KMS-11 (cell line): Measurements from ENCODE around the gene FCRLB.
A peak's percentile ranks its signal among the peaks of the same experiment; 100 is the strongest.

Source experiments
- H2AFZ ChIP-seq: fragments of 200-600 bp; sonication (generic); 2 replicates; pipeline ENCODE4 v1.6.1; 2016; ENCODE audit warnings: antibody characterized with exemption, mixed run types, low read depth
- H3K27ac ChIP-seq: fragments of 200-600 bp; sonication (generic); 2 replicates; pipeline ENCODE4 v1.6.1; 2016; ENCODE audit warnings: mild to moderate bottlenecking, mixed run types
- H3K27me3 ChIP-seq: fragments of 200-600 bp; sonication (generic); 2 replicates; pipeline ENCODE4 v1.6.1; 2017; ENCODE audit warnings: mild to moderate bottlenecking, low read depth, mixed run types, moderate library complexity; ENCODE audit not compliant: insufficient read depth
- H3K36me3 ChIP-seq: fragments of 200-600 bp; sonication (generic); 2 replicates; pipeline ENCODE4 v1.6.1; 2017; ENCODE audit warnings: mild to moderate bottlenecking, mixed run types; ENCODE audit not compliant: insufficient read depth
- H3K4me1 ChIP-seq: fragments of 200-600 bp; sonication (generic); 2 replicates; pipeline ENCODE4 v1.6.1; 2016; ENCODE audit warnings: mild to moderate bottlenecking, low read depth, mixed run types; ENCODE audit not compliant: poor library complexity, severe bottlenecking
- H3K4me2 ChIP-seq: fragments of 200-600 bp; sonication (generic); 2 replicates; pipeline ENCODE4 v1.7.0; 2016; ENCODE audit warnings: mild to moderate bottlenecking, mixed run types
- H3K4me3 ChIP-seq: fragments of 200-600 bp; sonication (generic); IDR thresholded peaks from 2 replicates; pipeline ENCODE4 v1.6.1; 2017; ENCODE audit warnings: low read depth, low read length, mixed read lengths; ENCODE audit not compliant: insufficient read depth
- H3K79me2 ChIP-seq: fragments of 200-600 bp; sonication (generic); 2 replicates; pipeline ENCODE4 v1.6.1; 2016; ENCODE audit warnings: low read depth, mixed run types; ENCODE audit not compliant: insufficient read depth
- H3K9ac ChIP-seq: fragments of 200-600 bp; sonication (generic); 2 replicates; pipeline ENCODE4 v1.6.1; 2016; ENCODE audit warnings: mild to moderate bottlenecking, mixed run types
- H4K20me1 ChIP-seq: fragments of 200-600 bp; sonication (generic); 2 replicates; pipeline ENCODE4 v1.6.1; 2016; ENCODE audit warnings: mild to moderate bottlenecking, mixed run types; ENCODE audit not compliant: insufficient read depth
- TF ChIP-seq, protein P1 (sequence below): fragments of 200-600 bp; sonication (generic); conservative IDR thresholded peaks from 2 replicates; pipeline ENCODE4 v1.6.1; 2017; ENCODE audit warnings: low read depth, mild to moderate bottlenecking, antibody characterized with exemption, low read length, moderate library complexity, mixed read lengths

Gene FCRLB

DNA sequence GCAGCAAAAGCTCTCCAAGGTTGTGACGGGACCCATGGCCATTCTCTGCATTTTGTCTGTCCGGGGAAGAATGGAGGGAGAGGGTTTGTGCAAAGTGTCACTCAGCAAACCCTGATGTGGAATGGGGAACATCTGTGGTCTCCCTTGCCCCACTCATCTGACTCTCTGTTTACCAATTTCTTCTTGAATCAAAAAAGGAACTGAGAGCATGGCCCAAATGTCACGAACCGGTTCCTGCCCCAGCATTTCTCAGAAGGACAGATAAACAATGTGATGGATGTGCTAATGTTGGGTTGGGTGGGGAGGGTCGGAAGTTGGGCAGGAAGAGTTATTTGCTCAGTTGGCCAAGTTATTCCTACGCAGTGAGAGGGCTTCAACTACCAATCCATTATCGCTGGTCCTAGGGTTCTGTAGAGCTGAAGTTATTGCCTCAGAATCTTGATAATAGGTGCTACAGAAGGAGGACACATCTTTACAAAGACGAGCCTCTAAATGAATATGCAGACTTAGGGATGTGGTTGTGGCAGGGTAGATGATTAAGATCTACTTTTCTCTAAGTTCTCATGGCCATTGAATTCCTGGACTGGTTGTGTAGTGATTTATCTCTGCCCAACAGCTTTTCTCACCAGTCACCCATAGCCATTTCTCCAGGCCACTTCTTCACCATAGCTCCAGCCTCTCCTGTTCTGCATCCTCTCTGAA is 18.7 kb downstream of the FCRLB start:
- H3K4me3 ChIP-seq: no peak overlapping the region
- TF ChIP-seq, protein P1, sequence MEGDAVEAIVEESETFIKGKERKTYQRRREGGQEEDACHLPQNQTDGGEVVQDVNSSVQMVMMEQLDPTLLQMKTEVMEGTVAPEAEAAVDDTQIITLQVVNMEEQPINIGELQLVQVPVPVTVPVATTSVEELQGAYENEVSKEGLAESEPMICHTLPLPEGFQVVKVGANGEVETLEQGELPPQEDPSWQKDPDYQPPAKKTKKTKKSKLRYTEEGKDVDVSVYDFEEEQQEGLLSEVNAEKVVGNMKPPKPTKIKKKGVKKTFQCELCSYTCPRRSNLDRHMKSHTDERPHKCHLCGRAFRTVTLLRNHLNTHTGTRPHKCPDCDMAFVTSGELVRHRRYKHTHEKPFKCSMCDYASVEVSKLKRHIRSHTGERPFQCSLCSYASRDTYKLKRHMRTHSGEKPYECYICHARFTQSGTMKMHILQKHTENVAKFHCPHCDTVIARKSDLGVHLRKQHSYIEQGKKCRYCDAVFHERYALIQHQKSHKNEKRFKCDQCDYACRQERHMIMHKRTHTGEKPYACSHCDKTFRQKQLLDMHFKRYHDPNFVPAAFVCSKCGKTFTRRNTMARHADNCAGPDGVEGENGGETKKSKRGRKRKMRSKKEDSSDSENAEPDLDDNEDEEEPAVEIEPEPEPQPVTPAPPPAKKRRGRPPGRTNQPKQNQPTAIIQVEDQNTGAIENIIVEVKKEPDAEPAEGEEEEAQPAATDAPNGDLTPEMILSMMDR: no peak
- H4K20me1 ChIP-seq: no peaks in the 10 kb centered on the region
- no peak overlapping the region for H3K4me2 ChIP-seq
- H3K36me3 ChIP-seq: no peaks in the 10 kb centered on the region
- no peak overlapping the region for H2AFZ ChIP-seq
- H3K27me3 ChIP-seq: no peaks in the 10 kb centered on the region
- H3K4me1 ChIP-seq: peaks cover 25% of the 10 kb centered on the region
- H3K9ac ChIP-seq: no peak overlapping the region
- H3K27ac ChIP-seq: no peak overlapping the region
- no peaks in the 10 kb centered on the region for H3K79me2 ChIP-seq

DNA sequence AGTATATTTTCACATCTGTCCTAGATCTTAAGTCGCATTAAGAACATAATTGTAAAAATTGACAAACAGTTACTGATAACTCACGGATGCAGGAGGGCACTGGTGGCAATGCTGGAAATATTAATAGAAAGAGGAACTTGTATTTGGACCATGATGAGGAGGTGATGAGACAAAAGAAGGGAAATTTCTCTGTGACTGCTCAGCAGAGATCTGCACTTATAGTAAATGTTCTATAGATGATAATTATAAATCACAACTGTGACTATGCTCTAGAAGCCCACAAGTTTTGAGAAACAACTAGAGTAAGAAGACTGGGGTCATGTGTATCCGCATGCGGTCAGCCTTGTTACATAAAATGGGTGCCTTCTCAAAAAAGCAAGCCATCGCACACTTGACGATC is 19.6 kb downstream of the FCRLB start:
- no peaks in the 10 kb centered on the region for H4K20me1 ChIP-seq
- no peaks in the 10 kb centered on the region for H3K36me3 ChIP-seq
- H3K27ac ChIP-seq: no peak overlapping the region
- no peak overlapping the region for H3K9ac ChIP-seq
- H3K79me2 ChIP-seq: no peaks in the 10 kb centered on the region
- TF ChIP-seq, protein P1: no peak
- H3K27me3 ChIP-seq: no peaks in the 10 kb centered on the region
- peak overlapping the region; percentile 47; the same call in 1 of the 2 replicates for H2AFZ ChIP-seq
- no peak overlapping the region for H3K4me3 ChIP-seq
- peaks cover 25% of the 10 kb centered on the region for H3K4me1 ChIP-seq
- no peak overlapping the region for H3K4me2 ChIP-seq

DNA sequence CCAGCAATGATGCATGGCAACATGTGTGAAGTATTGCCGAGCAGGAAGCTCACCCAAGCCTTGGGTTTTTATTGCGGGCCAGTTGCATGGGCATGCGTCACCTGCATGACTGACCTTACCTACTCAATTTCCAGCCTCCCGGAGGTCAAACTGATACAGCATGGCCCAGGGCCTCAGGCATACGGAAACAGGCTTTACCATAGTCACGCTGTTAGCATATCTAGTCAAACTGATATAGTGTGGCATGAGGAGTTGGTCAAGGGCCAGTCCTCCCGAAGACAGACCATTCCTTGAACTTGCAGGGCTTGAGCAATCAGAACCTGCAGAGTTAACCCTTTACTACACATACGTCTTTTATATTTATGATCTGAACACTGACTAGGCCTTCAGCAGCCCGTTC is 21.9 kb downstream of the FCRLB start:
- H4K20me1 ChIP-seq: no peaks in the 10 kb centered on the region
- no peak overlapping the region for H2AFZ ChIP-seq
- no peak overlapping the region for H3K27ac ChIP-seq
- no peaks in the 10 kb centered on the region for H3K36me3 ChIP-seq
- peaks cover 24% of the 10 kb centered on the region for H3K4me1 ChIP-seq
- H3K27me3 ChIP-seq: no peaks in the 10 kb centered on the region; the same call in 1 of the 2 replicates
- no peak overlapping the region for H3K4me3 ChIP-seq
- H3K9ac ChIP-seq: no peak overlapping the region
- no peak overlapping the region for H3K4me2 ChIP-seq
- TF ChIP-seq, protein P1: no peak
- no peaks in the 10 kb centered on the region for H3K79me2 ChIP-seq

DNA sequence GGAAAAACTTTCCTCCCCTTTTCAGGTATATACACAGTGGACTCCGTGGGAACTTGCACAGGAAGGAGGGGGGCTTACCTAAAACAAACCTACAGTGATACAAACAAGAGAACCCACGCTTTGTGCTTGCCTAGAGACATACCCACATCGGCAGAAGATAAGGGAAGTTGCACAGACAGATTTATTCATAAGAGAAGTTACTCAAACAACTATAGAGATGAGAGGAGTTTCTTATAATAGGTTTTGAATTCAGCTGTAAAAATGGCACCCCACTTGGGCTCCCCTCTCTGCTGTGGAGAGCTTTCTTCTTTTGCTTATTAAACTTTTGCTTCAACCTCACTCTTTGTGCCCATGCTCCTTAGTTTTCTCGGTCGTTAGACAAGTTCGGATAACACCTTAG is 26.5 kb downstream of the FCRLB start:
- Histone ChIP-seq H2AFZ (no peak overlapping the region), H3K4me1 (peaks cover 27% of the 10 kb centered on the region), H3K79me2 (peaks cover 27% of the 10 kb centered on the region), H3K27ac (no peak overlapping the region), H3K27me3 (no peaks in the 10 kb centered on the region; the same call in 1 of the 2 replicates), H3K4me2 (no peak overlapping the region), H3K9ac (no peak overlapping the region), H3K4me3 (no peak overlapping the region), H3K36me3 (peaks cover 12% of the 10 kb centered on the region; the same call in 1 of the 2 replicates), H4K20me1 (no peaks in the 10 kb centered on the region)
- TF ChIP-seq, protein P1: no peak
